Upper lobe of left lung (tissue), 4 donors: Measurements from ENCODE around the gene PRCC.

Source experiments
- CTCF ChIP-seq, 6 experiments: fragments of 450-650 bp in 4 of 6; fragments of 200-600 bp in 2 of 6; sonication (generic) in 2 of 6; IDR thresholded peaks; one replicate each; pipeline ENCODE4 v1.5.1; 2016 to 2019; ENCODE audit warnings: antibody characterized with exemption in 6 of 6
- EP300 ChIP-seq, 4 donors: sonication (generic); formaldehyde crosslinking; IDR thresholded peaks; one replicate each; pipeline ENCODE4 v1.5.1; 2017; ENCODE audit warnings: antibody characterized with exemption in 4 of 4, control low read depth in 2 of 4
- POLR2A ChIP-seq, 4 donors: fragments of 450-650 bp; IDR thresholded peaks; one replicate each; pipeline ENCODE4 v1.5.1; 2016 to 2017; ENCODE audit warnings: antibody characterized with exemption in 4 of 4, mild to moderate bottlenecking in 2 of 4
- POLR2AphosphoS5 ChIP-seq, 2 donors: sonication (generic); formaldehyde crosslinking; IDR thresholded peaks; one replicate each; pipeline ENCODE4 v1.5.1; 2017; ENCODE audit warnings: antibody characterized with exemption in 2 of 2

DNA sequence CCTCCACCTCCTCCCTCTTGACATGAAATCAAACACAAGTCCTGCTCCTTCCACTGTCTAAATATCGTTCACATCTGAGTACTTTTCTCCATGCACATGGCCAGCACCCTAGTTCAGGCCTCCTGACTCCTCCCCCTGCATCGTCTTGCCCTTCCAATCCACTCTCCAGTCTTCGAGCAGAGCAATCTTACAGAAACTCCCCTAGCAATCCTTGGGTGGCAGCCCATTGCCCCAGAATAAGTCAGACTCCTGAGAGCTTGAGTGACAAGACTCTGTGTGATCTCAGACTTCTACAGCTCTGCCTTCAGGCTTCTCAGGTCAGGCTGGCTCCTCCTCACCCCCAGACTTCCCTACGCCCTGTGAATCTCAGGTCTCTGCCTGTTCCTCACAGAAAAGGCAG lies 43.8 kb downstream of the PRCC start:
- TF ChIP-seq CTCF (IDR thresholded peaks at IDR 0.05) (no peak), POLR2A (IDR thresholded peaks at IDR 0.05) (no peak), POLR2AphosphoS5 (IDR thresholded peaks at IDR 0.05) (no peak), EP300 (IDR thresholded peaks at IDR 0.05) (no peak)
